ENCODE data around the gene BICRA. TPM values are rescaled to one million over a fixed set of nuclear protein-coding genes. Genes with fewer than 3 reads are reported as not detected.

The BICRA gene
- polyA plus RNA-seq, 1 of the 3 experiments (the other 2 are of a cell fraction) = 1.4 TPM

- ChIA-PET POLR2A (no interaction called here), CTCF (interaction anchor here (0.9 to 2.7 kb wide), 4 partner anchors 10 to 26 kb away, joined by 3 to 14 read pairs (median 4); partner anchors contain the start of gene EHD2)
- Histone ChIP-seq H3K27me3 (ENCODE audit: insufficient read depth) (no peaks in the 10 kb centered on the region), H3K4me1 (ENCODE audit: control insufficient read depth in 1 of 2, insufficient read depth in 2 of 2, low read depth in 1 of 2, low read length in 1 of 2) (peaks cover 12 to 18% of the 10 kb centered on the region in 2 experiments; a peak in 2 of 4 replicates), H3K79me2 (ENCODE audit: insufficient read depth) (peaks cover 78% of the 10 kb centered on the region), H3K9me2 (no peaks in the 10 kb centered on the region), H3K4me2 (no peak overlapping the region), H3K27ac (ENCODE audit: low read depth in 2 of 2, low read length in 1 of 2) (peak overlapping the region in 1 of 2 experiments; percentile 18; a peak in 1 of 4 replicates), H3K9me3 (no peaks in the 10 kb centered on the region), H3K9ac (no peak overlapping the region), H2AFZ (ENCODE audit: low read depth) (no peak overlapping the region), H4K20me1 (ENCODE audit: insufficient read depth) (peaks cover 10% of the 10 kb centered on the region; the same call in 1 of the 2 replicates), H3K36me3 (replicated peaks in 1 of 2; ENCODE audit: control insufficient read depth in 1 of 2, insufficient read depth in 2 of 2, low read length in 1 of 2) (peaks cover 4 to 44% of the 10 kb centered on the region in 2 experiments), H3K4me3 (ENCODE audit: low read depth in 2 of 2, low read length in 1 of 2) (no peak overlapping the region), H3F3A (replicated peaks; ENCODE audit: insufficient read depth) (peaks cover 51% of the 10 kb centered on the region)
- 97% methylated on average over 46 of the region's 48 CpGs for WGBS (ENCODE audit: low lambda C conversion rate)
- DNase-seq = no peak
- TF ChIP-seq EP300 (IDR thresholded peaks at IDR 0.05; ENCODE audit: borderline replicate concordance in 1 of 2, low read depth in 1 of 2, low read length in 1 of 2) (no peak), RCOR1 (IDR thresholded peaks at IDR 0.05; ENCODE audit: low read length) (no peak), NFIC (IDR thresholded peaks at IDR 0.05; ENCODE audit: borderline replicate concordance) (no peak), CHD2 (IDR thresholded peaks at IDR 0.05; ENCODE audit: low read length, partially characterized antibody) (no peak), SIN3A (IDR thresholded peaks at IDR 0.05; ENCODE audit: borderline replicate concordance, low read depth, low read length) (no peak)
- TF ChIP-seq, protein P1, sequence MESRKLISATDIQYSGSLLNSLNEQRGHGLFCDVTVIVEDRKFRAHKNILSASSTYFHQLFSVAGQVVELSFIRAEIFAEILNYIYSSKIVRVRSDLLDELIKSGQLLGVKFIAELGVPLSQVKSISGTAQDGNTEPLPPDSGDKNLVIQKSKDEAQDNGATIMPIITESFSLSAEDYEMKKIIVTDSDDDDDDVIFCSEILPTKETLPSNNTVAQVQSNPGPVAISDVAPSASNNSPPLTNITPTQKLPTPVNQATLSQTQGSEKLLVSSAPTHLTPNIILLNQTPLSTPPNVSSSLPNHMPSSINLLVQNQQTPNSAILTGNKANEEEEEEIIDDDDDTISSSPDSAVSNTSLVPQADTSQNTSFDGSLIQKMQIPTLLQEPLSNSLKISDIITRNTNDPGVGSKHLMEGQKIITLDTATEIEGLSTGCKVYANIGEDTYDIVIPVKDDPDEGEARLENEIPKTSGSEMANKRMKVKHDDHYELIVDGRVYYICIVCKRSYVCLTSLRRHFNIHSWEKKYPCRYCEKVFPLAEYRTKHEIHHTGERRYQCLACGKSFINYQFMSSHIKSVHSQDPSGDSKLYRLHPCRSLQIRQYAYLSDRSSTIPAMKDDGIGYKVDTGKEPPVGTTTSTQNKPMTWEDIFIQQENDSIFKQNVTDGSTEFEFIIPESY (IDR thresholded peaks at IDR 0.05; ENCODE audit: borderline replicate concordance, low read depth) = no peak
Measured at GRCh38 chr19:47725759-47726401, 116.9 kb downstream of the BICRA start.

GRCh38 chr19:47726467-47726866, 117.5 kb downstream of the BICRA start:
- no peak overlapping the region for H3K4me3 ChIP-seq (ENCODE audit: low read depth in 2 of 2, low read length in 1 of 2)
- POLR2A ChIA-PET = no interaction called here
- H3K27me3 ChIP-seq (ENCODE audit: insufficient read depth) = no peaks in the 10 kb centered on the region
- no peak overlapping the region for H3K4me2 ChIP-seq
- peaks cover 4 to 45% of the 10 kb centered on the region in 2 experiments for H3K36me3 ChIP-seq (replicated peaks in 1 of 2; ENCODE audit: control insufficient read depth in 1 of 2, insufficient read depth in 2 of 2, low read length in 1 of 2)
- no peak overlapping the region for H3K9ac ChIP-seq
- H3K9me3 ChIP-seq = no peaks in the 10 kb centered on the region
- H3K9me2 ChIP-seq = no peaks in the 10 kb centered on the region
- no peak for DNase-seq
- peaks cover 76% of the 10 kb centered on the region for H3K79me2 ChIP-seq (ENCODE audit: insufficient read depth)
- CTCF ChIA-PET = interaction anchor here (0.9 to 1.1 kb wide), 3 partner anchors 10 to 27 kb away, joined by 3 to 5 read pairs (median 3); partner anchors contain the start of gene EHD2
- H2AFZ ChIP-seq (ENCODE audit: low read depth) = no peak overlapping the region
- peaks cover 51% of the 10 kb centered on the region for H3F3A ChIP-seq (replicated peaks; ENCODE audit: insufficient read depth)
- H3K27ac ChIP-seq (ENCODE audit: low read depth in 2 of 2, low read length in 1 of 2) = peak overlapping the region in 1 of 2 experiments; percentile 18; a peak in 1 of 4 replicates
- peaks cover 12 to 18% of the 10 kb centered on the region in 2 experiments; a peak in 2 of 4 replicates for H3K4me1 ChIP-seq (ENCODE audit: control insufficient read depth in 1 of 2, insufficient read depth in 2 of 2, low read depth in 1 of 2, low read length in 1 of 2)
- WGBS (ENCODE audit: low lambda C conversion rate) = 93% methylated on average over 4 of the region's 4 CpGs
- peaks cover 10% of the 10 kb centered on the region; the same call in 1 of the 2 replicates for H4K20me1 ChIP-seq (ENCODE audit: insufficient read depth)
- TF ChIP-seq GABPA (IDR thresholded peaks at IDR 0.05; ENCODE audit: low read depth) (no peak), MEF2A (IDR thresholded peaks at IDR 0.05; ENCODE audit: borderline replicate concordance, low read depth) (no peak), ELF1 (IDR thresholded peaks at IDR 0.05) (no peak), NFIC (IDR thresholded peaks at IDR 0.05; ENCODE audit: borderline replicate concordance) (no peak), YY1 (IDR thresholded peaks at IDR 0.05; ENCODE audit: low read depth) (no peak), RAD21 (IDR thresholded peaks at IDR 0.05; ENCODE audit: low read length) (no peak), MXI1 (IDR thresholded peaks at IDR 0.05; ENCODE audit: low read depth, low read length) (no peak), FOXM1 (IDR thresholded peaks at IDR 0.05; ENCODE audit: low read depth) (no peak), TAF1 (IDR thresholded peaks at IDR 0.05; ENCODE audit: borderline replicate concordance, low read depth, low read length) (no peak), EZH2phosphoT487 (IDR thresholded peaks at IDR 0.05; ENCODE audit: borderline replicate concordance, low read depth) (no peak), EP300 (IDR thresholded peaks at IDR 0.05; ENCODE audit: borderline replicate concordance in 1 of 2, low read depth in 1 of 2, low read length in 1 of 2) (no peak), USF2 (IDR thresholded peaks at IDR 0.05; ENCODE audit: borderline replicate concordance, low read depth, low read length) (no peak)
- TF ChIP-seq, protein P2, sequence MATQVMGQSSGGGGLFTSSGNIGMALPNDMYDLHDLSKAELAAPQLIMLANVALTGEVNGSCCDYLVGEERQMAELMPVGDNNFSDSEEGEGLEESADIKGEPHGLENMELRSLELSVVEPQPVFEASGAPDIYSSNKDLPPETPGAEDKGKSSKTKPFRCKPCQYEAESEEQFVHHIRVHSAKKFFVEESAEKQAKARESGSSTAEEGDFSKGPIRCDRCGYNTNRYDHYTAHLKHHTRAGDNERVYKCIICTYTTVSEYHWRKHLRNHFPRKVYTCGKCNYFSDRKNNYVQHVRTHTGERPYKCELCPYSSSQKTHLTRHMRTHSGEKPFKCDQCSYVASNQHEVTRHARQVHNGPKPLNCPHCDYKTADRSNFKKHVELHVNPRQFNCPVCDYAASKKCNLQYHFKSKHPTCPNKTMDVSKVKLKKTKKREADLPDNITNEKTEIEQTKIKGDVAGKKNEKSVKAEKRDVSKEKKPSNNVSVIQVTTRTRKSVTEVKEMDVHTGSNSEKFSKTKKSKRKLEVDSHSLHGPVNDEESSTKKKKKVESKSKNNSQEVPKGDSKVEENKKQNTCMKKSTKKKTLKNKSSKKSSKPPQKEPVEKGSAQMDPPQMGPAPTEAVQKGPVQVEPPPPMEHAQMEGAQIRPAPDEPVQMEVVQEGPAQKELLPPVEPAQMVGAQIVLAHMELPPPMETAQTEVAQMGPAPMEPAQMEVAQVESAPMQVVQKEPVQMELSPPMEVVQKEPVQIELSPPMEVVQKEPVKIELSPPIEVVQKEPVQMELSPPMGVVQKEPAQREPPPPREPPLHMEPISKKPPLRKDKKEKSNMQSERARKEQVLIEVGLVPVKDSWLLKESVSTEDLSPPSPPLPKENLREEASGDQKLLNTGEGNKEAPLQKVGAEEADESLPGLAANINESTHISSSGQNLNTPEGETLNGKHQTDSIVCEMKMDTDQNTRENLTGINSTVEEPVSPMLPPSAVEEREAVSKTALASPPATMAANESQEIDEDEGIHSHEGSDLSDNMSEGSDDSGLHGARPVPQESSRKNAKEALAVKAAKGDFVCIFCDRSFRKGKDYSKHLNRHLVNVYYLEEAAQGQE (IDR thresholded peaks at IDR 0.05; ENCODE audit: low read depth, low read length) = no peak
- TF ChIP-seq, protein P3, sequence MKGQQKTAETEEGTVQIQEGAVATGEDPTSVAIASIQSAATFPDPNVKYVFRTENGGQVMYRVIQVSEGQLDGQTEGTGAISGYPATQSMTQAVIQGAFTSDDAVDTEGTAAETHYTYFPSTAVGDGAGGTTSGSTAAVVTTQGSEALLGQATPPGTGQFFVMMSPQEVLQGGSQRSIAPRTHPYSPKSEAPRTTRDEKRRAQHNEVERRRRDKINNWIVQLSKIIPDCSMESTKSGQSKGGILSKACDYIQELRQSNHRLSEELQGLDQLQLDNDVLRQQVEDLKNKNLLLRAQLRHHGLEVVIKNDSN (IDR thresholded peaks at IDR 0.05; ENCODE audit: borderline replicate concordance, low read depth) = no peak

All from SK-N-SH (cell line).